ENCODE results near the gene SDCBP2. TPM values are rescaled to one million over a fixed set of nuclear protein-coding genes. Genes with fewer than 3 reads are reported as not detected.

Gene SDCBP2
- polyA plus RNA-seq, 1 donor (not counting 4 experiments of a cell fraction or from before 2014, with no cell fraction given): 36.0 TPM

DNA sequence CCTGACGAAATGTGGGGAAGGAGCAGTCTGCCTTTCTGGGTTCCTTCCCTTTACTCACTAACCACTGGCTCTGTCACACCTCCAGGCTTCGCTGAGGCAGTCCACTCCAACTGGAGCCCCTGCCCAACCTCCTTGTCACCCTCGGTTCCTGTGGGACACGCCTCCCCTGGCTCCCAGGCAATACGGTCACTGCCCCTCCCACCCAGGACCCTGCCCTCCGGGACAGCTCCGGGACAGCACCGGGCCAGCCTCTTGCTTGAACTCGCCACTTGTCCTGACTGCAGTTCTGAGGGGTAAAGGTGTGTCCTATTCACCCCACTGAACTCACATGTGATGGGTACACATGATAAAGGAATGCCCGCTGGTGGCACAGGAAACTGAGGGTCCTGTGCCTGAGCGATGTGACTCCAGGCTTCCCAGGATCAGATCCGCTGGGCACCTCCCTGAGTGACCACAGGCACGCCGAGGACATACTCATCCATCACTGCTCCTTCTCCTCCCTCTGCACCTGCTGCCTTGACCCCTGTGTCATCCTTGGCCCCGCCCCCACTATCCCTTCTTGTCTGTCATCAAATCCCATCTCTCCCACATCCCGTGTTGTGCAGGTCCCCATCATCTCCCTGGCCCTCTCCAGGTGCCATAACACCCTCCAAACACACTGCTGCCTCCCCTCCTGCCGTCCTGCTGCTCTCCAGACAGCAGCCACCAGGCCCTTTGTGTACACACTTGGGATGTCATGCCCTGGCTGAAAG, 7.9 kb downstream of the SDCBP2 start:
- H3K79me2 ChIP-seq (ENCODE audit: control insufficient read depth, insufficient read depth, low read length): peaks cover 8% of the 10 kb centered on the region
- H3K27ac ChIP-seq (ENCODE audit: control insufficient read depth, insufficient read depth, low read length): no peak overlapping the region
- H3K27me3 ChIP-seq (ENCODE audit: control insufficient read depth, extremely low read depth, insufficient read depth, low read length): no peaks in the 10 kb centered on the region
- no peak for FAIRE-seq
- no peak overlapping the region for H3K4me3 ChIP-seq (ENCODE audit: control insufficient read depth in 2 of 3, extremely low read depth in 1 of 3, insufficient read depth in 2 of 3, low read depth in 1 of 3, low read length in 3 of 3)
- H3K9me3 ChIP-seq (ENCODE audit: control insufficient read depth, low read depth, low read length): no peaks in the 10 kb centered on the region
- no peak for DNase-seq (ENCODE audit: low read depth, low spot score)
- no peak for TF ChIP-seq EZH2 (IDR thresholded peaks at IDR 0.05; ENCODE audit: low read length)
- TF ChIP-seq, protein P1, sequence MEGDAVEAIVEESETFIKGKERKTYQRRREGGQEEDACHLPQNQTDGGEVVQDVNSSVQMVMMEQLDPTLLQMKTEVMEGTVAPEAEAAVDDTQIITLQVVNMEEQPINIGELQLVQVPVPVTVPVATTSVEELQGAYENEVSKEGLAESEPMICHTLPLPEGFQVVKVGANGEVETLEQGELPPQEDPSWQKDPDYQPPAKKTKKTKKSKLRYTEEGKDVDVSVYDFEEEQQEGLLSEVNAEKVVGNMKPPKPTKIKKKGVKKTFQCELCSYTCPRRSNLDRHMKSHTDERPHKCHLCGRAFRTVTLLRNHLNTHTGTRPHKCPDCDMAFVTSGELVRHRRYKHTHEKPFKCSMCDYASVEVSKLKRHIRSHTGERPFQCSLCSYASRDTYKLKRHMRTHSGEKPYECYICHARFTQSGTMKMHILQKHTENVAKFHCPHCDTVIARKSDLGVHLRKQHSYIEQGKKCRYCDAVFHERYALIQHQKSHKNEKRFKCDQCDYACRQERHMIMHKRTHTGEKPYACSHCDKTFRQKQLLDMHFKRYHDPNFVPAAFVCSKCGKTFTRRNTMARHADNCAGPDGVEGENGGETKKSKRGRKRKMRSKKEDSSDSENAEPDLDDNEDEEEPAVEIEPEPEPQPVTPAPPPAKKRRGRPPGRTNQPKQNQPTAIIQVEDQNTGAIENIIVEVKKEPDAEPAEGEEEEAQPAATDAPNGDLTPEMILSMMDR (optimal IDR thresholded peaks at IDR 0.05 in 1 of 3, IDR thresholded peaks at IDR 0.05 in 1 of 3, conservative IDR thresholded peaks at IDR 0.05 in 1 of 3; ENCODE audit: extremely low read depth in 1 of 3, insufficient read depth in 2 of 3, low read length in 3 of 3): no peak
- H3K9ac ChIP-seq (ENCODE audit: control insufficient read depth, extremely low read depth, insufficient read depth, low read length): no peak overlapping the region
- peaks cover 22% of the 10 kb centered on the region for H3K4me1 ChIP-seq (ENCODE audit: control insufficient read depth, extremely low read depth, insufficient read depth, low read length)
- H4K20me1 ChIP-seq (ENCODE audit: control insufficient read depth, extremely low read depth, insufficient read depth, low read length): no peaks in the 10 kb centered on the region
- H3K9me1 ChIP-seq (ENCODE audit: control insufficient read depth, extremely low read depth, insufficient read depth, low read length): no peaks in the 10 kb centered on the region
- dilution Hi-C loops (cut with MboI; ENCODE audit: extremely low pct_ligation_motif_present, low sequenced_read_pairs): no loop called here
- H2AFZ ChIP-seq (ENCODE audit: control insufficient read depth, low read length): no peak overlapping the region
- H3K4me2 ChIP-seq (ENCODE audit: control insufficient read depth, extremely low read depth, insufficient read depth, low read depth, low read length): no peak overlapping the region
- peaks cover 0 to 5% of the 10 kb centered on the region in 2 experiments for H3K36me3 ChIP-seq (ENCODE audit: control insufficient read depth in 2 of 2, extremely low read depth in 1 of 2, insufficient read depth in 2 of 2, low read length in 2 of 2)

DNA sequence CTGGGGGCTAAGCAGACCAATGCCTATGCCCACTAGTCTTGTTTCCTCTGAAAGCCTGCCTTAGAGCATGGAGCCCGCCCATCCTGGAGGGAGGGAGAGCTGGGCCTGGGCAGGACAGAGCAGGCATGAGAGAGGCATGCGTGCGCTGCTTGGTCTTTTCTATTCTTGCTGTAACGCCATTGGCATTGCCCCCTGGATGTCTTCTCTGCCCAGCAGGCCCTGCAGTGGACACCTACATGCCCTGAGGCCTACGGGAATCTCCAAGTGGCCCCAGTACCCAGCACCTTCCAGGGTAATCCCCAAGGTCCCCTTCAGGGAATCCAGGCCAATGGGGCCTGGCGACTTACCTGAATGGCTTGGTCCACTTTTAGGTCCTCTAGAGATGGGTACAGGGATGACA, 8.9 kb downstream of the SDCBP2 start:
- Histone ChIP-seq H3K79me2 (ENCODE audit: control insufficient read depth, insufficient read depth, low read length) (no peaks in the 10 kb centered on the region), H3K4me2 (ENCODE audit: control insufficient read depth, extremely low read depth, insufficient read depth, low read depth, low read length) (no peak overlapping the region), H3K27me3 (ENCODE audit: control insufficient read depth, extremely low read depth, insufficient read depth, low read length) (no peaks in the 10 kb centered on the region), H3K4me1 (ENCODE audit: control insufficient read depth, extremely low read depth, insufficient read depth, low read length) (peaks cover 19% of the 10 kb centered on the region), H3K4me3 (ENCODE audit: control insufficient read depth in 2 of 3, extremely low read depth in 1 of 3, insufficient read depth in 2 of 3, low read depth in 1 of 3, low read length in 3 of 3) (no peak overlapping the region), H3K9me1 (ENCODE audit: control insufficient read depth, extremely low read depth, insufficient read depth, low read length) (no peaks in the 10 kb centered on the region), H3K27ac (ENCODE audit: control insufficient read depth, insufficient read depth, low read length) (no peak overlapping the region), H3K9me3 (ENCODE audit: control insufficient read depth, low read depth, low read length) (no peaks in the 10 kb centered on the region), H2AFZ (ENCODE audit: control insufficient read depth, low read length) (no peak overlapping the region), H3K36me3 (ENCODE audit: control insufficient read depth in 2 of 2, extremely low read depth in 1 of 2, insufficient read depth in 2 of 2, low read length in 2 of 2) (peaks cover 0 to 5% of the 10 kb centered on the region in 2 experiments), H4K20me1 (ENCODE audit: control insufficient read depth, extremely low read depth, insufficient read depth, low read length) (no peaks in the 10 kb centered on the region), H3K9ac (ENCODE audit: control insufficient read depth, extremely low read depth, insufficient read depth, low read length) (no peak overlapping the region)
- dilution Hi-C loops (cut with MboI; ENCODE audit: extremely low pct_ligation_motif_present, low sequenced_read_pairs): no loop called here
- FAIRE-seq (no peak), DNase-seq (ENCODE audit: low read depth, low spot score) (no peak)
- TF ChIP-seq, protein P1 (optimal IDR thresholded peaks at IDR 0.05 in 1 of 3, IDR thresholded peaks at IDR 0.05 in 1 of 3, conservative IDR thresholded peaks at IDR 0.05 in 1 of 3; ENCODE audit: extremely low read depth in 1 of 3, insufficient read depth in 2 of 3, low read length in 3 of 3): no peak
- TF ChIP-seq EZH2 (IDR thresholded peaks at IDR 0.05; ENCODE audit: low read length): no peak

Measured in keratinocyte (primary cell).